Measurements from ENCODE around the gene RIF1. TPM values are rescaled to one million over a fixed set of nuclear protein-coding genes. Genes with fewer than 3 reads are reported as not detected.

The RIF1 gene
- total and polyA plus RNA-seq, 10 donors: 3.4 to 47.5 (median 40.2) TPM

DNA sequence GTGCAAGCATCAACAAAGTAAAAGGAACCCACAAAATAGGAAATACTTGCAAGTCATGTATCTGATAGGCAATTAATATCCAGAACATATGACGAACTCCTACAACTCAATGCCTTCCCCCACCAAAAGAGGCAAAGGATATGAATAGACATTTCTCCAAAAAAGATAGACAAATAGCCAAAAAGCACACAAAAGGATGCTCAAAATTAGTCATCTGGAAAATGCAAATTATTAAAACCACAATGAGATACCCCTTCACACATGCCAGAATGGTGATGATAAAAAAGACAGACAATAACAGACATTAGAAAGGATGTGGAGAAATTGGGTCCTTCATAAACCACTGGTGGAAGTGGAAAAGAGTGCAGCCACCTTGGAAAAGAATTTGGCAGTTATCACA lies 76.4 kb downstream of the RIF1 start:
- H3K4me3 ChIP-seq: no peak overlapping the region
- H3K36me3 ChIP-seq: peaks cover 0 to 68% (median 9%) of the 10 kb centered on the region in 6 donors
- H3K27me3 ChIP-seq (replicated peaks in 1 of 7): no peaks in the 10 kb centered on the region
- intact Hi-C loops (cut with DNase I; ENCODE audit: low total_unique reads): no loop called here
- no peaks in the 10 kb centered on the region for H3K4me1 ChIP-seq
- no peak for DNase-seq
- TF ChIP-seq POLR2A (IDR thresholded peaks at IDR 0.05) (no peak), POLR2AphosphoS5 (IDR thresholded peaks at IDR 0.05) (no peak), CTCF (IDR thresholded peaks at IDR 0.05 in 8 of 11, conservative IDR thresholded peaks at IDR 0.05 in 3 of 11) (no peak)
- WGBS, 5 donors: 71 to 91% (median 84%) methylated on average over 1 of the region's 1 CpG
- no peak overlapping the region for H3K27ac ChIP-seq
- H3K9me3 ChIP-seq: no peaks in the 10 kb centered on the region

GRCh38 chr2:151490276-151490675 lies 80.6 kb downstream of the RIF1 start:
- intact Hi-C loops (cut with DNase I; ENCODE audit: low total_unique reads): no loop called here
- H3K36me3 ChIP-seq: peaks cover 0 to 32% (median 0%) of the 10 kb centered on the region in 6 donors
- no peaks in the 10 kb centered on the region for H3K27me3 ChIP-seq (replicated peaks in 1 of 7)
- no peaks in the 10 kb centered on the region for H3K9me3 ChIP-seq
- no peak for DNase-seq
- TF ChIP-seq POLR2A (IDR thresholded peaks at IDR 0.05) (no peak), POLR2AphosphoS5 (IDR thresholded peaks at IDR 0.05) (no peak), CTCF (IDR thresholded peaks at IDR 0.05 in 8 of 11, conservative IDR thresholded peaks at IDR 0.05 in 3 of 11) (no peak)
- WGBS, 5 donors: 95 to 97% (median 96%) methylated on average over 9 of the region's 9 CpGs
- H3K27ac ChIP-seq: no peak overlapping the region
- H3K4me3 ChIP-seq: no peak overlapping the region
- H3K4me1 ChIP-seq: no peaks in the 10 kb centered on the region

GRCh38 chr2:151491496-151491895 lies 81.8 kb downstream of the RIF1 start:
- Histone ChIP-seq H3K27ac (no peak overlapping the region), H3K27me3 (replicated peaks in 1 of 7) (no peaks in the 10 kb centered on the region), H3K4me3 (no peak overlapping the region), H3K36me3 (peaks cover 0 to 20% (median 0%) of the 10 kb centered on the region in 6 donors), H3K4me1 (no peaks in the 10 kb centered on the region), H3K9me3 (no peaks in the 10 kb centered on the region)
- TF ChIP-seq POLR2A (IDR thresholded peaks at IDR 0.05): no peak
- TF ChIP-seq CTCF (IDR thresholded peaks at IDR 0.05 in 8 of 11, conservative IDR thresholded peaks at IDR 0.05 in 3 of 11): no peak
- no peak for TF ChIP-seq POLR2AphosphoS5 (IDR thresholded peaks at IDR 0.05)
- intact Hi-C loops (cut with DNase I; ENCODE audit: low total_unique reads): no loop called here
- no peak for DNase-seq
- WGBS, 5 donors: 95 to 96% (median 95%) methylated on average over 4 of the region's 4 CpGs

DNA sequence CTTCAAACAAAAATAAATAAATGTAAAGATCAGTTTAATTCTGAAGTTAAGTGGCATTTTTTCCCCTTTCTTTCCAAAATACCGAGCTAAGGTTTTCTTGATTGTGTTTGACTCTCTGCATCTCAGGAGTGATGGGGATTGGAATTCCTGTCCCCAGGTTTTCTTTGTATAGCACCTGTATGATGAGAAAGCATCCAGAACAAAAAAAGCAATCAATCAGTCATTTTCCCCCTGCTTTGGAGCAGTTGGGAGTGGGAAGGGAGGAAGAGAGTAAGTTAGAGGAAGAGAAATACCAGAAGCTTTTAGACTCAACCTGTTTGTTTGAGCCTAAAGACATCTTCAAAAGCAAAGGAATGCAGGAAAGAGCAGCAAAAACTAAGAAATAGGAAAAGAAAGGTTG lies 88.5 kb downstream of the RIF1 start:
- whole genome bisulfite sequencing, 5 donors: 87 to 100% (median 96%) methylated on average over 1 of the region's 1 CpG
- no peaks in the 10 kb centered on the region for H3K27me3 ChIP-seq (replicated peaks in 1 of 7)
- DNase-seq: no peak
- intact Hi-C loops (cut with DNase I; ENCODE audit: low total_unique reads): no loop called here
- H3K4me3 ChIP-seq: no peak overlapping the region
- TF ChIP-seq CTCF (IDR thresholded peaks at IDR 0.05 in 8 of 11, conservative IDR thresholded peaks at IDR 0.05 in 3 of 11): no peak
- no peak for TF ChIP-seq POLR2AphosphoS5 (IDR thresholded peaks at IDR 0.05)
- no peak for TF ChIP-seq POLR2A (IDR thresholded peaks at IDR 0.05)
- no peaks in the 10 kb centered on the region for H3K36me3 ChIP-seq
- H3K27ac ChIP-seq: no peak overlapping the region
- no peaks in the 10 kb centered on the region for H3K4me1 ChIP-seq
- H3K9me3 ChIP-seq: no peaks in the 10 kb centered on the region
